Stimulated activated CD4-positive, alpha-beta T cell treated with anti-CD3 and anti-CD28 coated beads, Interleukin-1b, Interleukin-23, amount 100 ng/mL, for 1 hour (primary cell): ENCODE measurements around the gene TRIL.

Experiments used
- DNase-seq, 2 donors: peaks; one replicate each; pipeline ENCODE4 v3.0.0-alpha.2; 2020; ENCODE audit warnings: low read depth in 2 of 2

The TRIL gene

GRCh38 chr7:28983396-28984190 is 25.5 kb upstream of the TRIL start:
- DNase-seq: no peak

- DNase-seq: no peak
Observed at GRCh38 chr7:28981161-28981465, 23.0 kb upstream of the TRIL start.

GRCh38 chr7:28980451-28981160 is 22.5 kb upstream of the TRIL start:
- DNase-seq: no peak

- DNase-seq: no peak
Observed at GRCh38 chr7:28979776-28980175, 21.6 kb upstream of the TRIL start.

GRCh38 chr7:28977881-28978280 is 19.8 kb upstream of the TRIL start:
- DNase-seq: no peak

- no peak for DNase-seq
Observed at GRCh38 chr7:28976022-28976421, 17.9 kb upstream of the TRIL start.

GRCh38 chr7:28973591-28973990 is 15.5 kb upstream of the TRIL start:
- DNase-seq: no peak

GRCh38 chr7:28964056-28964455 is 5.9 kb upstream of the TRIL start:
- no peak for DNase-seq

GRCh38 chr7:28961972-28962371 is 3.8 kb upstream of the TRIL start:
- DNase-seq: no peak

GRCh38 chr7:28960071-28960840 is 2.1 kb upstream of the TRIL start:
- DNase-seq: no peak

- no peak for DNase-seq
Observed at GRCh38 chr7:28958980-28959347, 834 bp upstream of the TRIL start.

- DNase-seq: no peak
Observed at GRCh38 chr7:28957751-28958234, 337 bp downstream of the TRIL start.

- no peak for DNase-seq
Observed at GRCh38 chr7:28957064-28957750, 923 bp downstream of the TRIL start.

GRCh38 chr7:28956608-28957063 is 1.5 kb downstream of the TRIL start:
- DNase-seq: no peak

GRCh38 chr7:28955718-28956607 is 2.2 kb downstream of the TRIL start:
- no peak for DNase-seq

- no peak for DNase-seq
Observed at GRCh38 chr7:28955356-28955717, 2.8 kb downstream of the TRIL start.

- DNase-seq: no peak
Observed at GRCh38 chr7:28954946-28955345, 3.2 kb downstream of the TRIL start.

- DNase-seq: no peak
Observed at GRCh38 chr7:28954471-28954870, 3.7 kb downstream of the TRIL start.

GRCh38 chr7:28953633-28954032 is 4.5 kb downstream of the TRIL start:
- DNase-seq: no peak

- DNase-seq: no peak
Observed at GRCh38 chr7:28942168-28942567, 16.0 kb downstream of the TRIL start.

GRCh38 chr7:28941633-28942032 is 16.5 kb downstream of the TRIL start:
- no peak for DNase-seq
